HCT116 (cell line): ENCODE data around the gene AATF. TPM values are rescaled to one million over a fixed set of nuclear protein-coding genes. Genes with fewer than 3 reads are reported as not detected.

Experiments
- ATAC-seq: fragments of 200-7000 bp; cut with Tn5 transposase; 2 replicates; pipeline ENCODE4 v1.9.1; 2020; ENCODE audit warnings: mild to moderate bottlenecking, moderate library complexity
- BruUV-seq: library from RNA; stranded (reverse); fragments of 400-500 nt; replicated peaks from 2 replicates; lab custom pipeline; 2021; lab: Mats Ljungman, UMichigan
- CTCF ChIA-PET: fragments of 300-600 bp; sonication (Branson Sonifier 250); formaldehyde crosslinking; loops from one replicate; lab custom pipeline; 2021; ENCODE audit warnings: antibody characterized with exemption; lab: Charles Lee
- POLR2A ChIA-PET: fragments of 300-600, 350-600 bp; sonication (Branson Sonifier 250); formaldehyde crosslinking; loops from one replicate; lab custom pipeline; 2021; ENCODE audit warnings: antibody characterized with exemption; lab: Charles Lee
- RAD21 ChIA-PET, 2 experiments: fragments of 300-600 bp; sonication (Branson Sonifier 250); formaldehyde crosslinking; loops; one replicate each; lab custom pipeline; 2023; ENCODE audit warnings: low total read pairs in 2 of 2; ENCODE audit not compliant: uncharacterized antibody in 2 of 2, unreplicated experiment in 2 of 2, low non-redundant PET in 1 of 2; lab: Charles Lee
- DNase-seq: peaks from one replicate; pipeline ENCODE4 v3.0.0-alpha.2; 2010; ENCODE audit warnings: low read depth, low spot score
- H2AFZ ChIP-seq: fragments of 200-600 bp; shearing (Covaris generic), sonication (generic); 2 replicates; pipeline ENCODE4 v1.6.1; 2017; ENCODE audit warnings: low read depth, mixed run types, mixed read lengths, antibody characterized with exemption, low read length; ENCODE audit not compliant: poor library complexity, severe bottlenecking
- H3K27ac ChIP-seq: 2 replicates; pipeline ENCODE4 v1.5.1; 2012; ENCODE audit warnings: low read depth, low read length
- H3K27me3 ChIP-seq: fragments of 200-600 bp; sonication (generic); 2 replicates; pipeline ENCODE4 v1.6.1; 2016; ENCODE audit warnings: mixed run types, low read length, mixed read lengths; ENCODE audit not compliant: insufficient read depth
- H3K36me3 ChIP-seq, 2 experiments: fragments of 200-500 bp in 1 of 2; fragments of 200-600 bp in 1 of 2; sonication (Bioruptor generic) in 1 of 2; sonication (generic) in 1 of 2; 2 replicates each; pipeline versions ENCODE4 v1.5.1 to v1.6.1; 2014 to 2016; ENCODE audit warnings: low read length in 2 of 2, inconsistent platforms in 1 of 2, mixed read lengths in 1 of 2, mixed run types in 1 of 2; ENCODE audit not compliant: insufficient read depth in 2 of 2, control insufficient read depth in 1 of 2
- H3K4me1 ChIP-seq, 2 experiments: fragments of 200-600 bp in 1 of 2; sonication (generic) in 1 of 2; 2 replicates each; pipeline versions ENCODE4 v1.5.1 to v1.6.1; 2012 to 2017; ENCODE audit warnings: low read length in 2 of 2, inconsistent platforms in 1 of 2, mild to moderate bottlenecking in 1 of 2, mixed read lengths in 1 of 2, mixed run types in 1 of 2, moderate library complexity in 1 of 2; ENCODE audit not compliant: insufficient read depth in 2 of 2, control insufficient read depth in 1 of 2
- H3K4me2 ChIP-seq: fragments of 200-600 bp; sonication (generic); 2 replicates; pipeline ENCODE4 v1.6.1; 2017; ENCODE audit warnings: mixed run types, low read length, mixed read lengths
- H3K4me3 ChIP-seq, 2 experiments: fragments of 200-600 bp in 1 of 2; sonication (generic) in 1 of 2; replicated peaks in 1 of 2; 2 replicates each; pipeline ENCODE4 v1.5.1; 2011 to 2016; ENCODE audit warnings: low read length in 2 of 2, control low read depth in 1 of 2, low read depth in 1 of 2, mild to moderate bottlenecking in 1 of 2, mixed read lengths in 1 of 2, mixed run types in 1 of 2
- H3K79me2 ChIP-seq: fragments of 200-600 bp; sonication (generic); 2 replicates; pipeline ENCODE4 v1.6.1; 2017; ENCODE audit warnings: mild to moderate bottlenecking, mixed run types, low read length, moderate library complexity, mixed read lengths; ENCODE audit not compliant: insufficient read depth
- H3K9ac ChIP-seq: fragments of 200-600 bp; sonication (generic); 2 replicates; pipeline ENCODE4 v1.6.1; 2016; ENCODE audit warnings: low read length, mixed read lengths
- H3K9me2 ChIP-seq: fragments of 200-600 bp; sonication (generic), shearing (Covaris generic); 2 replicates; pipeline ENCODE4 v1.6.1; 2017; ENCODE audit warnings: mixed run types, mild to moderate bottlenecking, moderate library complexity; ENCODE audit not compliant: insufficient read depth
- H3K9me3 ChIP-seq, 2 experiments: fragments of 200-500 bp in 1 of 2; fragments of 200-600 bp in 1 of 2; sonication (Bioruptor generic) in 1 of 2; sonication (generic) in 1 of 2; 2 replicates each; pipeline ENCODE4 v1.6.1; 2014 to 2017; ENCODE audit warnings: low read length in 2 of 2, mixed read lengths in 2 of 2, inconsistent platforms in 1 of 2, low read depth in 1 of 2, mild to moderate bottlenecking in 1 of 2, mixed run types in 1 of 2, moderate library complexity in 1 of 2; ENCODE audit not compliant: control insufficient read depth in 1 of 2, insufficient read depth in 1 of 2
- H4K20me1 ChIP-seq: fragments of 200-600 bp; sonication (generic), shearing (Covaris generic); 2 replicates; pipeline ENCODE4 v1.6.1; 2017; ENCODE audit warnings: mixed run types, mild to moderate bottlenecking, moderate library complexity; ENCODE audit not compliant: insufficient read depth
- JUND ChIP-seq: IDR thresholded peaks from 2 replicates; pipeline ENCODE4 v1.6.1; 2012
- SP1 ChIP-seq: IDR thresholded peaks from 2 replicates; pipeline ENCODE4 v1.6.1; 2012; ENCODE audit warnings: low read depth
- TCF7L2 ChIP-seq: IDR thresholded peaks from 2 replicates; pipeline ENCODE4 v1.7.0; 2011; ENCODE audit warnings: borderline replicate concordance, inconsistent platforms; ENCODE audit not compliant: insufficient read depth, insufficient read length; ENCODE audit errors: extremely low read depth
- ZFX ChIP-seq: fragments of 450-650 bp; IDR thresholded peaks from 2 replicates; pipeline ENCODE4 v1.6.1; 2017
- intact Hi-C: fragments of 100-400 bp; cut with micrococcal nuclease; formaldehyde crosslinking; loops from 2 replicates; pipeline ENCODE4 v1.10.0; 2022
- total RNA-seq: library from RNA; stranded (reverse); gene quantifications from one replicate; pipeline ENCODE4 v1.2.1, GENCODE V29; 2021; ENCODE audit not compliant: unreplicated experiment
- TF ChIP-seq, protein P1 (sequence below): IDR thresholded peaks from 2 replicates; pipeline ENCODE4 v1.6.1; 2012; ENCODE audit warnings: low read depth

AATF gene
- total RNA-seq, 1 experiment from 2014 or later = 105 TPM

DNA sequence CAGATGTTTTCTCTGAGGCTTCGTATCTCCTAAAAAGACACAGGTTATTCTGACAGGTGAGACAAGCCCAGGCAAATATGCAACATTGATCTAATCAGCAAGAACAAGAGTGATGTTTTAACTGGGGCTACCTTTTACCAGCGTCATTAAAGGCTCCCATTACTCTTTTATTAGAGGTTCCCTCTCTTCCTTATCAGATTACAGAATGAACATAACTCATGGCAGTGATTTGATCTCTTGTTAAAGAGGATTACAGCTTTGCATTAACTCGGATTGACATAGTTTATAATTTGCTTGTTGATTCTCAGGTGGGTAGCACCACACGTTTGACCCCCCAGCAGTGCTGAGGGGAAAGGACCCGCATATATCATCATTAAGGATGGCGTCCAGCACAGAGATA lies 90.5 kb downstream of the AATF start:
- ChIA-PET RAD21 (no interaction called here), POLR2A (no interaction called here)
- Histone ChIP-seq H3K9me3 (no peaks in the 10 kb centered on the region), H3K27ac (no peak overlapping the region), H2AFZ (no peak overlapping the region)
- ATAC-seq = no peak
- DNase-seq = no peak
- no peak for TF ChIP-seq TCF7L2
- TF ChIP-seq ZFX = no peak
- no peak for TF ChIP-seq SP1
- TF ChIP-seq, all 23 proteins: peak for 0
- H3K9ac ChIP-seq = no peak overlapping the region
- no peak overlapping the region for H3K4me2 ChIP-seq
- H3K9me2 ChIP-seq = no peaks in the 10 kb centered on the region
- intact Hi-C loops = no loop called here
- no peaks in the 10 kb centered on the region for H3K27me3 ChIP-seq
- TSS peak; percentile 33 for BruUV-seq
- no peaks in the 10 kb centered on the region for H4K20me1 ChIP-seq
- peaks cover 0 to 10% of the 10 kb centered on the region in 2 experiments; a peak in 2 of 4 replicates for H3K36me3 ChIP-seq
- no peaks in the 10 kb centered on the region for H3K4me1 ChIP-seq
- H3K79me2 ChIP-seq = peaks cover 11% of the 10 kb centered on the region
- H3K4me3 ChIP-seq = no peak overlapping the region
- CTCF ChIA-PET = no interaction called here

DNA sequence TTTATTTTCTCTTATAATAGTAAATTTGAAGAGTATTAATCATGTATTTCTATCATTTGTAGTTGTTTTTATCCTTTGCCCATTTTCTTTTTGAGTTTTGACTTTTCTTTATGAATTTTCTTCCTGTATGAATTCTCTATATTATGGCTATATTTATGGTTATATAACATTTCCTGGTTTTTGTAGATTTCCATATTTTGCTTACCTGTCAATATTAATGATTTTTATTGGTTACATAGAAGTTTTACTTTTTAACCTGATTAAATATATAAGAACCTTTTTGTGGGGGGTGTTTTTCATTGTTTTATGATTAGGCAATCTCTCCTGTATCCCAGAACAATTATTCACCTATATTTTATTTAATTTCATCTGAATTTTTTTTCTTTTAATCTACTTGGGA lies 93.2 kb downstream of the AATF start:
- no peak overlapping the region for H3K27ac ChIP-seq
- peaks cover 2 to 16% of the 10 kb centered on the region in 2 experiments; a peak in 3 of 4 replicates for H3K36me3 ChIP-seq
- intact Hi-C loops = loop anchor here (10.0 kb wide), 1 partner anchor 187 kb away; no protein-coding TSS in a partner anchor
- ChIA-PET POLR2A (no interaction called here), RAD21 (no interaction called here), CTCF (interaction anchor here (0.5 kb wide), 1 partner anchor 124 kb away, joined by 3 read pairs; no protein-coding TSS in a partner anchor)
- H3K79me2 ChIP-seq = peaks cover 5% of the 10 kb centered on the region
- H3K4me2 ChIP-seq = no peak overlapping the region
- no peak for ATAC-seq
- no peaks in the 10 kb centered on the region for H3K4me1 ChIP-seq
- TF ChIP-seq, protein P1, sequence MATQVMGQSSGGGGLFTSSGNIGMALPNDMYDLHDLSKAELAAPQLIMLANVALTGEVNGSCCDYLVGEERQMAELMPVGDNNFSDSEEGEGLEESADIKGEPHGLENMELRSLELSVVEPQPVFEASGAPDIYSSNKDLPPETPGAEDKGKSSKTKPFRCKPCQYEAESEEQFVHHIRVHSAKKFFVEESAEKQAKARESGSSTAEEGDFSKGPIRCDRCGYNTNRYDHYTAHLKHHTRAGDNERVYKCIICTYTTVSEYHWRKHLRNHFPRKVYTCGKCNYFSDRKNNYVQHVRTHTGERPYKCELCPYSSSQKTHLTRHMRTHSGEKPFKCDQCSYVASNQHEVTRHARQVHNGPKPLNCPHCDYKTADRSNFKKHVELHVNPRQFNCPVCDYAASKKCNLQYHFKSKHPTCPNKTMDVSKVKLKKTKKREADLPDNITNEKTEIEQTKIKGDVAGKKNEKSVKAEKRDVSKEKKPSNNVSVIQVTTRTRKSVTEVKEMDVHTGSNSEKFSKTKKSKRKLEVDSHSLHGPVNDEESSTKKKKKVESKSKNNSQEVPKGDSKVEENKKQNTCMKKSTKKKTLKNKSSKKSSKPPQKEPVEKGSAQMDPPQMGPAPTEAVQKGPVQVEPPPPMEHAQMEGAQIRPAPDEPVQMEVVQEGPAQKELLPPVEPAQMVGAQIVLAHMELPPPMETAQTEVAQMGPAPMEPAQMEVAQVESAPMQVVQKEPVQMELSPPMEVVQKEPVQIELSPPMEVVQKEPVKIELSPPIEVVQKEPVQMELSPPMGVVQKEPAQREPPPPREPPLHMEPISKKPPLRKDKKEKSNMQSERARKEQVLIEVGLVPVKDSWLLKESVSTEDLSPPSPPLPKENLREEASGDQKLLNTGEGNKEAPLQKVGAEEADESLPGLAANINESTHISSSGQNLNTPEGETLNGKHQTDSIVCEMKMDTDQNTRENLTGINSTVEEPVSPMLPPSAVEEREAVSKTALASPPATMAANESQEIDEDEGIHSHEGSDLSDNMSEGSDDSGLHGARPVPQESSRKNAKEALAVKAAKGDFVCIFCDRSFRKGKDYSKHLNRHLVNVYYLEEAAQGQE = no peak
- TF ChIP-seq SP1 (no peak), JUND (no peak)
- H3K9me2 ChIP-seq = no peaks in the 10 kb centered on the region
- no peak overlapping the region for H3K9ac ChIP-seq
- H3K4me3 ChIP-seq = no peak overlapping the region
- H3K27me3 ChIP-seq = no peaks in the 10 kb centered on the region
- DNase-seq = no peak
- no peaks in the 10 kb centered on the region for H4K20me1 ChIP-seq
- H2AFZ ChIP-seq = no peak overlapping the region
- BruUV-seq = no TSS peak
- H3K9me3 ChIP-seq = no peaks in the 10 kb centered on the region
